ENCODE measurements around the gene CRIP1. TPM values are rescaled to one million over a fixed set of nuclear protein-coding genes. Genes with fewer than 3 reads are reported as not detected.

Gene CRIP1
- total RNA-seq, 2 experiments from 2014 or later, result 702 to 753 TPM

- CTCF ChIA-PET, result no interaction called here
- peaks cover 4% of the 10 kb centered on the region for H3K36me3 Mint-ChIP-seq (ENCODE audit: low read depth)
- no peak overlapping the region for H3K27ac Mint-ChIP-seq
- no peak for DNase-seq
- no peaks in the 10 kb centered on the region for H3K27me3 Mint-ChIP-seq
- peaks cover 8% of the 10 kb centered on the region for H3K4me1 Mint-ChIP-seq
- no peaks in the 10 kb centered on the region for H3K9me3 Mint-ChIP-seq
- POLR2A ChIA-PET, result no interaction called here
- H3K4me3 Mint-ChIP-seq, result no peak overlapping the region
These were observed 9.5 kb downstream of the CRIP1 start for GRCh38 chr14:105495990-105496830.

DNA sequence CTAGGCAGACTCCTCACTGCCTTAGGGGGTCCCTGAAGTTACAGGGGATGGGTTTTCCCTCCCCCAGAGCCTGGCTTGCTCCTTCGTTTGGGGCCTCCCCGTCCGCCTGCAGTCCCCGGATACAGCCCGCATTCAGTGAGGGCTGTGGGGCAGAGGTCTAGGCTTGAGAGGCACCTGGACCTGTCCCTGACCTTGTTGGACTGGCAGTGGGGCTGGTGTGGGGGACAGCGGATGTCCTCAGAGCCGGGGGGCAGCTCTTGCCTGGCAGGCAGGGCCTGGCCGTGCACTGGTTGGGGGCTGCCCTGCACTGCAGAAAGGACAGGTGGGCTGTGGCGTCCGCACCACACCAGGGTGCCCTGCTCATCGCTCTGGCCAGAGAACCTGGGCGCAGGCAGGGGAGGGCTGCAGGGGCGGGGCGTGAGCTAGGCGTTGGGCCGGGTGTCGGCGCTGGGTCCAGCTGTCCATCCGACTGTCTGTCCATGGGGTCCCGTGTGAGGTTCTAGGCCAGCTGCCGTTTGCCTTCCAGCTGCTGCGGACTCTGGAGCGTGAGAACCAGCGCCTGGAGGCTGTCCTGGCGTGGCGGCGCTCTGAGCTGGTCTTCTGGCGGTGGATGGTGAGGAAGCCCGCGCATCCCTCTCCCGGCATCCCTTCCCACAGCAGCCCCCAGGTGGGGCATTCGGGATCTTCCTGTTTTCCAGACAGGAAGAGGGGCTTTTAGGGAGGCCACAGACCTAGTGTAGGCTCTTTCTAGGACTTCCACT lies 10.3 kb downstream of the CRIP1 start:
- CTCF ChIA-PET, result interaction anchor here (0.9 to 1.2 kb wide), 2 partner anchors 16 to 126 kb away, joined by 3 read pairs; no protein-coding TSS in a partner anchor
- Mint-ChIP-seq H3K4me3 (no peak overlapping the region), H3K4me1 (peaks cover 5% of the 10 kb centered on the region), H3K27me3 (no peaks in the 10 kb centered on the region), H3K9me3 (no peaks in the 10 kb centered on the region), H3K27ac (no peak overlapping the region), H3K36me3 (ENCODE audit: low read depth) (peaks cover 4% of the 10 kb centered on the region)
- POLR2A ChIA-PET, result no interaction called here
- no peak for DNase-seq

GRCh38 chr14:105497671-105498429 lies 11.2 kb downstream of the CRIP1 start:
- DNase-seq, result no peak
- peaks cover 4% of the 10 kb centered on the region for H3K36me3 Mint-ChIP-seq (ENCODE audit: low read depth)
- no peak overlapping the region for H3K4me3 Mint-ChIP-seq
- POLR2A ChIA-PET, result no interaction called here
- H3K27ac Mint-ChIP-seq, result no peak overlapping the region
- H3K27me3 Mint-ChIP-seq, result no peaks in the 10 kb centered on the region
- no peaks in the 10 kb centered on the region for H3K9me3 Mint-ChIP-seq
- CTCF ChIA-PET, result interaction anchor here (0.9 to 1.2 kb wide), 2 partner anchors 17 to 127 kb away, joined by 3 read pairs; no protein-coding TSS in a partner anchor
- peaks cover 3% of the 10 kb centered on the region for H3K4me1 Mint-ChIP-seq

DNA sequence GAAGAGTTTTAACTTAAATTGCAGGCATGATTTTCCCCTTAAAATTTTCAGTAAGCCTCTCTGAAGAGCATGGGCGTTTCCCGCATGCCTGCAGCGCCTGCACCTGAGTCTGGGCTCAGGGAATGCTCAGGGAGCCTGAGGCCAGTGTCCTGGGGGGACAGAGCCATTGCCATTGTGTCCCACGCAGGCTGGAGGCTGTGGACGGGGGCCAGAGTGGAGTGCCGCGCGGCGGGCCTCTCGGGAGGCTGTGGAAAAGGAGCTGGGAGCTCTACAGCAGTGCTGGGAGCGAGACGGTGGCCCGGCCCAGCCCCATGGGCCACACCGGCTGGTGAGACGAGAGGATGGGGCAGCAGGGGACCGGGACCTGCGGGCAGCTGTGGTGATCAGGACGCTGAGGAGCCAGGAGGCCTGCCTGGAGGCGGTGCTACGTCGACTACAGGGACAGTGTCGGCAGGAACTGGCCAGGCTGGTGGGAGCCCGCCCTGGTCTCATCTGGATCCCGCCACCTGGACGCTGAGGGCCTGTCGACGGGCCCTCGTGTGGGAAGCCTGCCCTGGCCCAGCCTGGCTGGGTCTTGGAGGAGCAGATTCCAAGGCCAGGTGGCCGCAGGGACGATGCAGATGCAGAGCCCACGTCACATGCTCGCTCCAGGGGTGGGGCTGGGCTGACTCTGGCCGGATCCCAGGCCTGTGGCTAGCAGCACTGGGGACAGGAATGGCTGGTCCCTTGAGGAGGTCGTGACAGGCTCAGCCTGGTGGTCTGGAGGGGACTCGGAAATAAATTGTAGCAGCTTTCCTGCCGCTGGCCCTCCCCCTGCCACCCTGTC lies 12.0 kb downstream of the CRIP1 start:
- DNase-seq, result no peak
- no peak overlapping the region for H3K4me3 Mint-ChIP-seq
- POLR2A ChIA-PET, result no interaction called here
- no peak overlapping the region for H3K27ac Mint-ChIP-seq
- H3K4me1 Mint-ChIP-seq, result no peaks in the 10 kb centered on the region
- H3K27me3 Mint-ChIP-seq, result no peaks in the 10 kb centered on the region
- H3K9me3 Mint-ChIP-seq, result no peaks in the 10 kb centered on the region
- CTCF ChIA-PET, result interaction anchor here (1.2 kb wide), 1 partner anchor 18 kb away, joined by 3 read pairs; no protein-coding TSS in a partner anchor
- peaks cover under 1% of the 10 kb centered on the region for H3K36me3 Mint-ChIP-seq (ENCODE audit: low read depth)

DNA sequence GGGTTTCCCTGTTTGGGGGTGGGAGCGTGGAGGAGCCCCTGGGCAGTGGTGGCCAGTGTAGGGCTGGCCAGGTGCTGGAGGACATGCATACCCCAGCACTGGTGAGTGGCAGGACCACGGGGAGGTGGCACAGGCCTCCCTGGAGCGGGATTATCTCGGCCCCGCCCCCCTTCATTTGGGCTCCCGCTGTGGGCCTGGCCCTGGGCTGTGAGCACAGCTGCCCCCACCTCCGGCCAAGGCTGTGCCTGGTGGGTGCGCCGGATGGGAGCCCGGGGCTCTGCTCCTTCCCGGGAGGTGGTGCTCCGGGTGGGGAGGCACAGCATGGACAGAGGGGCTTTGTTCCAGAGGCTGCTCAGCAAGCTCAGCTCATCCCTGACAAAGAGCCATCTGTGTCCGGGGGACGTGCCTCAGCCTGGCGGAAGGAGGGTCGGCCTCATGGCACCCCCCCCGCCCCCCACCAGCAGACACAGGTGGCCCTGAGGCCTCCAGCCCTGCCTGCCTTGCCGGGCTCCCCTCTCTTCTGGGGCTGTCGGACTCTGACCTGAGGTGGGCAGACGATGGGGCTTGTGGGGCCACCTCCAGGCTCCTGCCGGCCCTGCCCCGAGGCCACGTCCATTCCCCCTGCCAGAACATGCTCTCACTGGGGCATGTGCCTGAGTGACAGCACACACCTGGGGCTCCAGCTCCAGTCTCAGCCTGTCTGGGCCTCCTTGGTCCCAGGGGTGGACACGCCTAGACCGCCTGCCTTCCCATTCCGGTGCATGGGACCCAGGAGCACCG lies 12.8 kb downstream of the CRIP1 start:
- ChIA-PET POLR2A (no interaction called here), CTCF (interaction anchor here (0.6 kb wide), 1 partner anchor 140 kb away, joined by 3 read pairs; no protein-coding TSS in a partner anchor)
- Mint-ChIP-seq H3K4me3 (no peak overlapping the region), H3K27ac (no peak overlapping the region), H3K9me3 (no peaks in the 10 kb centered on the region), H3K27me3 (no peaks in the 10 kb centered on the region), H3K4me1 (no peaks in the 10 kb centered on the region), H3K36me3 (ENCODE audit: low read depth) (no peaks in the 10 kb centered on the region)
- no peak for DNase-seq

- CTCF ChIA-PET, result interaction anchor here (0.6 to 2.1 kb wide), 3 partner anchors 11 to 141 kb away, joined by 3 to 8 read pairs (median 3); no protein-coding TSS in a partner anchor
- Mint-ChIP-seq H3K4me1 (no peaks in the 10 kb centered on the region), H3K4me3 (no peak overlapping the region), H3K9me3 (no peaks in the 10 kb centered on the region), H3K27me3 (no peaks in the 10 kb centered on the region), H3K36me3 (ENCODE audit: low read depth) (no peaks in the 10 kb centered on the region), H3K27ac (no peak overlapping the region)
- POLR2A ChIA-PET, result no interaction called here
- DNase-seq, result no peak
These were observed 13.5 kb downstream of the CRIP1 start for GRCh38 chr14:105500036-105500725.

GRCh38 chr14:105500726-105501101 lies 14.0 kb downstream of the CRIP1 start:
- ChIA-PET POLR2A (no interaction called here), CTCF (interaction anchor here (1.1 to 2.1 kb wide), 2 partner anchors 11 to 20 kb away, joined by 3 to 8 read pairs; no protein-coding TSS in a partner anchor)
- Mint-ChIP-seq H3K36me3 (ENCODE audit: low read depth) (no peaks in the 10 kb centered on the region), H3K4me3 (no peak overlapping the region), H3K27ac (no peak overlapping the region), H3K4me1 (no peaks in the 10 kb centered on the region), H3K9me3 (no peaks in the 10 kb centered on the region), H3K27me3 (no peaks in the 10 kb centered on the region)
- DNase-seq, result no peak

DNA sequence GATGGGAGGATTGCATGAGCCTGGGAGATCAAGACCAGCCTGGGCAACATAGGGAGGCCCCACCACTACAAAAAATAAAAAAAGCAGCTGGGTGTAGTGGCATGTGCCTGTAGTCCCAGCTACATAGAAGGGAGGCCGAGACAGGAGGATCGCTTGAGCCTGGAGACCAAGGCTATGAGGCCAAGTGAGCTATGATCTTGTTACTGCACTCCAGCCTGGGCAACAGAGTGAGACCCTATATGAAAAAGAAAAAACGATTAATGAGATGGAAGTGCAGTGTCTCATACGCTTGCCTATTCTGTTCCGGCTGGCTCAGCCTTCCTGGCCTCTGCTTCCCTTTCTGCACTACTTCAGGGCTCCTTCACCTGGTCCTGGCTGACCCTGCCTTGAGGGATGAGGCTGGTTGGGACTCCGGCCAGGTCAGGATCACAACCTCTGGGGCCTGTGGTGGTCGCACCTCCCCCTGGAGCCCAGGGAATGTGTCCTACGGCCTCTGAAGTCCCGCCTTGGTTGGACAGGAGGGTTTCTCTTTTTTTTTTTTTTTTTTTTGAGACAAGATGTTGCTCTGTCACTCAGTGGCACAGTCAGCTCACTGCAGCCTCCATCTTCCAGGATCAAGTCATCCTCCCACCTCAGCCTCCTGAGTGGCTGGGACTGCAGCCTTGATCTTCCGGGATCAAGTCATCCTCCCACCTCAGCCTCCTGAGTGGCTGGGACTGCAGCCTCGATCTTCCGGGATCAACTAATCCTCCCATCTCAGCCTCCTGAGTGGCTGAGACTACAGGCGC lies 15.0 kb downstream of the CRIP1 start:
- Mint-ChIP-seq H3K36me3 (ENCODE audit: low read depth) (no peaks in the 10 kb centered on the region), H3K27ac (no peak overlapping the region), H3K4me3 (no peak overlapping the region), H3K9me3 (no peaks in the 10 kb centered on the region), H3K4me1 (no peaks in the 10 kb centered on the region), H3K27me3 (no peaks in the 10 kb centered on the region)
- no peak for DNase-seq
- ChIA-PET CTCF (interaction anchor here (0.7 to 2.1 kb wide), 3 partner anchors 10 to 96 kb away, joined by 3 to 8 read pairs (median 5); no protein-coding TSS in a partner anchor), POLR2A (interaction anchor here (0.7 kb wide), 1 partner anchor 10 kb away, joined by 3 read pairs; no protein-coding TSS in a partner anchor)

DNA sequence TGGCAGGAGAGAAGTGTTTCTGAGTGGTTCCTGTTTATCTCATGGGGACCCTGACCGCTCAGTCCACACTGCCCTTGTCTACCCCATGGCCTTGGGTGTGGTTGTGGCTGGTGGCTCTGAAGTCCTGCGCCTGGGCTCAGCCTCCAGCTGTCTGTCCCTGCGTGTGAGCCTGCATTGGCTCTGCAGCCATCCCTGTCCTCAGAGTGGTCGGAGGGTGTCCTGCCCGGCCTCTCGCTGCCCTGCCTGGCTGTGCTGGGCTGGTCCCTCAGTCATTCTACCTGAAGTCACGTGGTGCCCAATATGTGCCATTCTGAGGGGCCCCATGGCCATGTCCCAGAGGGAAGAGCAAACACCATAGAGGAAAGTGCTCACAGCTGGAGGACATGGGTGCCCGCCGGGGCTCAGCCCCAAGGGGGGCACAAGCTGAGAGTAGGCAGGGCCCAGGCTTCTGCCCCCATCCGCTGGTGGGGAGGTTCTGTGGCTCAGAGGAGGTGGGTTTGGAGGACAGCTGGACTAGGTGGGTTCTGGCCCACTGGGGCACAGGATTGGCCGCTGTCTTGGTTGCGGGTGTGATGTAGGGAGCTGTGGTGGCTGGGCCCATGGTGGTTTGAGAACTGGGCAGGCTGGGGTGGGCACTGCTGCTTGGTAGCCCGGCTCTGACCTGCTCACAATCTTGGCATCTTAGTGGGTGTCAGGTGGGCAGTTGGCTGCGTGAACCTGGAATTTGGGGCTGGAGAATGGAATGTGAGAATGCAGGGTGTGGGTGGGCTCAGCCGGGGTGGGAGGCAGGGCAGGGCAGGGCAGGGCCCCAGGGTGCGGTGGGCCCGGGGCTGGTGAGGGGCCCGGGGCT lies 16.0 kb downstream of the CRIP1 start:
- Mint-ChIP-seq H3K9me3 (no peaks in the 10 kb centered on the region), H3K4me1 (peaks cover 2% of the 10 kb centered on the region), H3K4me3 (no peak overlapping the region), H3K27me3 (peaks cover 3% of the 10 kb centered on the region), H3K27ac (no peak overlapping the region), H3K36me3 (ENCODE audit: low read depth) (no peaks in the 10 kb centered on the region)
- no peak for DNase-seq
- ChIA-PET CTCF (interaction anchor here (0.7 to 0.8 kb wide), 2 partner anchors 11 to 97 kb away, joined by 3 to 5 read pairs; no protein-coding TSS in a partner anchor), POLR2A (no interaction called here)

DNA sequence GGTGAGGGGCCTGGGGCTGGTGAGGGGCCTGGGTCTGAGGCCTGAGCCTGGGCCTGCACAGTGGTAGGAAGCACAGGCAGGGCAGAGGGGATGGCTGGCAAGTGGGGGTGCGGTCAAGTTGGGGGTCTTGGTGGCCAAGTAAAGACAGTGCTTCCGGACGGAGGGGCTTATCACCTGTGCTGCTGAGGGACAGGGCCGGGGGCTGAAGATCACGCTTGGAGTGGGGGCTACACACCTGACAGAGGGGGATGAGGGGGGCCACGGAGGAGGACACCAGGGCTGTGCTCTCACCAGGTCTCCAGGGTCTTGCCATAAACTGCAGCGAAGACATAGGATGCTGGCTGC lies 16.6 kb downstream of the CRIP1 start:
- Mint-ChIP-seq H3K36me3 (ENCODE audit: low read depth) (no peaks in the 10 kb centered on the region), H3K27ac (no peak overlapping the region), H3K4me3 (no peak overlapping the region), H3K9me3 (no peaks in the 10 kb centered on the region), H3K27me3 (peaks cover 7% of the 10 kb centered on the region), H3K4me1 (peaks cover 6% of the 10 kb centered on the region)
- ChIA-PET POLR2A (no interaction called here), CTCF (no interaction called here)
- DNase-seq, result no peak

Data from activated CD4-positive, alpha-beta T cell treated with anti-CD3 and anti-CD28 coated beads, Interleukin-2, amount 10 ng/mL, durations not matched to agents 7 days and 5 days (primary cell).